GM19397 (cell line): ENCODE results near the gene HOXD12.

Experiments
- ATAC-seq: cut with Tn5 transposase; IDR thresholded peaks from one replicate; pipeline ENCODE4 v1.9.1; 2021; ENCODE audit warnings: mild to moderate bottlenecking, moderate library complexity; ENCODE audit not compliant: unreplicated experiment

HOXD12 gene

DNA sequence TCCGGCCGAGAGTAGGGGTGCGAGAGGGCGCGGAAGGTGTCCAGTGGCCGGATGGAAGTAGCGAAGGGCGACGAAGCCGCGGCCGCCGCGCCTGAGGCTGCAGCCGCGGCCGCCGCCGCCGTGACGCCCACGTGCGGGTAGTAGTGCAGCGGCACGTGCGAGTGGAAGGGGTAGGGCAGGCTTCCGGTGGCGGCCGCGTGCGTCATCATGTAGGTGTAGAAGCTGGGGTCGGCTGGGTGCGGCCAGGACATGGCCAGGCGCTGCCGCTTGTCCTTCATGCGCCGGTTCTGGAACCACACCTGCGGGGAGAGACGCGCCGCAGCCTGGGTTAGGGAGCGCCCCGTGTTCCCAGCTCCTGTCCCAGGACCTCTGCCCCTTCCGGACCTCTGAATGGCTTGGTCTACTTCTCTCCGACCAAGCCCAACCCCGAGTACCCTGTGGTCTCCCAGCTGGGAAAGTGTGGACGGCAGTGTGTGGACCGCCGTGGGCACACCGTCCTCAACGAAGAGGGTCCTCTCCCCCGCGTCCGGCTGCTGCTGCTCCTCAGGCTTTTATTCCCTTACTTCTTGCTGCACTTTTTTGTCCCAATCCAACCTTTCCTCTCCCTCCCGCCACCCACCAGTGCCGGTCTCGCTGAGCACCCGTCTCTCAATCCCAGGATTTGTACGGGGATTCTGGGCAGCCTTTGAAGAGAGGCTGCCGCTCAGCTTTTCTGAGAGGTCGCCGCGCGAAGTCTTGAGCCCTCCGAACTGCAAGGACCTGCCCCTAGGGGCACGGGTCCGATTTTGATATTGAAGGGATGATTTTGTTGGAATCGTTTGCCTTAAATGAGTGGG lies 18.8 kb upstream of the HOXD12 start:
- ATAC-seq = no peak

DNA sequence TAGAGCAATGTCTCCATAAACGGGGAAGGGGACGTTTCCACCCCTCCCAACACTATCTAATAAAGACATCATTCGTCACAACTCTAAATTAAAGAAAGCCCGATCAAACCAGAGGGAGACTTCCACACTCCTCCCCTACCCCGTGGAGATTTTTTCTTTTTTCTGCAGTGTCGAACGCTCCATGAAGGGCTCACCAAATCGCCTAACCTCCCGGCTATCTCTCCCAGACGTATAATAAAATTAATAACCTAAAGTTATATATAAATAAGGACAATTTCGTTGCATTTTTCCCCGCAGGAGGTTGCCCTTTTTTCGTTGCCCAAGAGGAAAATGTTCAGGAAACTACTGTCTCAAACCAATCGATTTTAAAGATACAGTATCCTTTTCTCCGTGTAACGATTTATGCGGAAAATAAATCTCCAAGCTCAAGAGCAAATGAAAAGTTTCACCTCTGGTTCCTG lies 18.2 kb upstream of the HOXD12 start:
- no peak for ATAC-seq

DNA sequence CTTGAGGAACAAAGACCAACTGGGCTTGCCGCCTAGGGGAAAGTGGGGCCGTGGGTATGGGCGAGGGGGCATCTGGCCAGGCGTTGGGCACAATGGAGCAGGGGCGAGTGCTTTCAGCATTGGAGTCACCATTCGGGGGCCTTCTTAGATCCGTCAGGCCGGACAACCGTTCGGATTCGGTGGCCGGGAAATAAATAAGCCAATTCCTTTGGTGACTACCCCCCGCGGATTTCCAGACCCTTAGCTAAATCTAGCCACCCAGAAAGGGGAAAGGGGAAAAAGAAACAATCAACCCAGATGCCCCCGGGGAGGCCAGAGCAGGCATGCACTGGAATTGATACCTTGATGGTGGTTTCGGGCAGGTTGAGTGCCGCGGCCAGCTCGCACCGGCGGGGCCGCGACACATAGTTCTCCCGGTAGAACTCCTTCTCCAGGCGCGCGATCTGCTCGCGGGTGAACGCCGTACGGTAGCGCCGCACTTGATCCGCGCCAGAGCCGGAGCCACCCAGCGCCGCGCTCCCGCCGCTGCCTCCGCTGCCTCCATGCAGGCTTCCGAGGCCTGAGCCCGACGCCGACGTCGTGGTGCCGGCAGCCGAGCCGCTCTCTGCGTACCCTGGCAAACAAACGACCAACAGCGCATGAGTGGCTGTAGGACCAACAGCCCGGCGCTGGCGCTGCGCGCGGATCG lies 17.6 kb upstream of the HOXD12 start:
- no peak for ATAC-seq

DNA sequence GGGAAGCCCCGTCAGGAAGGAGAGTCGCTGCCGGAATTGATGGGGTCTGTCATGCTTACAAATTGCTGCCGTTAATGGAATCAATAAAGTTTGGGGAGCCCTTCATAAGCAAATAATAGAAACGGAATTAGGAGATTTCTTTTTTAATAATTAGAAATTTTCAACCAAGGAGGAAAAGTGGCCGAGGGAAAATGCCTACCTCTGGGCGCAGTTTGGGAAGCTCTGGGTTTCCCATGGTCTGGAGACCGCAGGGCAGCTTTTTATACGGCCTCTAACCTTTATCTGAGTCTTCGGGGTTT lies 17.1 kb upstream of the HOXD12 start:
- no peak for ATAC-seq

DNA sequence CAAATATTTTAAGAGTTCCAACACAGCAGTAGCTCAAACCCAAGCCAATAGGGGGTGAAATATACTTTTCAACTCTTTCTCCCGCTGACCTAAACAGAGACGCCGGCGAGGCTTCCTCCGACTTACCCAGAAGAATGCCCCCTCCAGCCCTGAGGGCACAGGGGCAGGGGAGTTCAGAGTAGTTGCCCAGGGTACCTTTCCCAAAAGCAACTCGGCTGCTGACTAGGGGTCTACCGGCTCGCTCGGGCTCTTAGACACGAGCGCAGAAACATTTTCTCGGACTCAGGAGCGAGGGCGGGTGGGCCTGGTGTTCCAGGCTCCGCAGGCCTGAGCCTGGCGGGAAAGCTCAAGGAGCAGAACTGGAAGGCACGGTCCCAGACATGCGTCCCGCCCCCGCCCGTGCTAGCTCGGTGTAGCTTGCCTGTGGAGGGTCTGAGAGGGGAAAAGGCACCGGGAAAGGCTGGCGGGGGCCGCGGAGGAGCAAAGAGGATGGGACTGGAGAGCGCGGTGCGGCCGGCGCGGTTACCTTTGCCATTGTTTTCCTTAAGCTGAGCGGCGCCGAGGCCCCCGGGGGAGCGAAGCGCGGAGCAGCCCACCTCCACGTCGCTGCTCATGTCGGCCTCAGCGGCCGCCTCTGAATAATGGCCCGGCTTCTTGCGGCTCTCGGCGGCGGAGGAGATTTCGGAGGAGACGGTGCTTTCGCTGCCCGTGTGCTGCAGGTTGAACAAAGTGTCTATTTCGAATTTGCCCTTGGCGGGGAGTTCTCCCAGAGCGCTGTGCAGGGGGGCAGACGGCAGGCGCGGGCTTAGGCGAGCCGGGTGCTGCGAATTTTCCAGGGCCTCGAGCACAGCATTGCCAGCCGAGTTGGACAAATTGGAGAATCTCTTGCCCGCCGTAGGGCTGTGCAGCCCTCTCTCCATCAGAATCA lies 16.5 kb upstream of the HOXD12 start:
- no peak for ATAC-seq

DNA sequence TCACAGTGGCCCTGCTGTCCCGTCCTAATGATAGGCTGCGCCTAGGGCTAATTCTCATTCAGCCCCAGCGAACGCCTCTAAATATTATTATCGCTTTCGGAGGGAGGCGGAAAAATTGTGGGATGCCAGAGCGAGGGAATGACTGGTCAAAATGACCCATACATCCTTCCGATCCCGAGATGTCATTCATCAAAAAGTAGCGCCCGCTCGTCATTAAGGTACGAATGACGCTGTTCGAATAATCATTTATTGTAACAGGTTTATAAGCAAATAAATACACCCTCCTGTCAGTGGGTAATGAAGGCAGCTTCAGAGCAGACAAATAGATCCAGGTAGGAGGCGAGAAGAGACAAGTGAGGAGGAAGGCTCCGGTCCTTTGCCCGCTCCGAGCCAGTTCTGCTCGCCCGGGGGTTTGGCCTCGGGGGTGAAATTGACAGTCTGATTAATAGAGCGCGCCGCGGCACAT lies 15.8 kb upstream of the HOXD12 start, which contains the start of gene EVX2:
EVX2 (minus strand) TSS at position 167 of the 466 bp plus-strand sequence. CDS start 186 bp downstream, outside the sequence.
- no peak for ATAC-seq

DNA sequence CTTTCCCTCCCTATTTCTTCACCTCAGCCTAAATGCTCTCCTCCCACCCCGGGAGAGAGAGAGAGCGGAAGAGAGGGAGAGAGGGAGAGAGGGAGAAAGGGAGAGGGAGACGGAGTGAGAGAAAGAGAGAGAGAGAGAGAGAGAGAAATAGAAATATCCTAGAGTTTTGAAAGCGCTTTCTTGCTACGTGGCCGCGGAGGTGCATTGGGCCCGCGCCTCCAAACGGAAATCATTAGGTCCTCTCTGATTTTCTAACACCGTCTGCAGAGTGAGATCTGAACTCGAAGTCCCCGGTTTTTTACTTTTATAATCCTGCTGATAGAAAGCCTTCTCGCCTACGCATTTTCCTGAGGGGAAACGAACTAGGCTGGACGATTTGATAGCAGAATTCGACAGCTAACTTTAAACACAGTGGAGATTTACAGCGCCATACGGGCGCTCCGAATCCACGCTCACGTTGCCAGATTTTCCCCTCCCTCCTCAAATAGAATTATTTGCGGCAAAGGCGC lies 14.9 kb upstream of the HOXD12 start:
- no peak for ATAC-seq

DNA sequence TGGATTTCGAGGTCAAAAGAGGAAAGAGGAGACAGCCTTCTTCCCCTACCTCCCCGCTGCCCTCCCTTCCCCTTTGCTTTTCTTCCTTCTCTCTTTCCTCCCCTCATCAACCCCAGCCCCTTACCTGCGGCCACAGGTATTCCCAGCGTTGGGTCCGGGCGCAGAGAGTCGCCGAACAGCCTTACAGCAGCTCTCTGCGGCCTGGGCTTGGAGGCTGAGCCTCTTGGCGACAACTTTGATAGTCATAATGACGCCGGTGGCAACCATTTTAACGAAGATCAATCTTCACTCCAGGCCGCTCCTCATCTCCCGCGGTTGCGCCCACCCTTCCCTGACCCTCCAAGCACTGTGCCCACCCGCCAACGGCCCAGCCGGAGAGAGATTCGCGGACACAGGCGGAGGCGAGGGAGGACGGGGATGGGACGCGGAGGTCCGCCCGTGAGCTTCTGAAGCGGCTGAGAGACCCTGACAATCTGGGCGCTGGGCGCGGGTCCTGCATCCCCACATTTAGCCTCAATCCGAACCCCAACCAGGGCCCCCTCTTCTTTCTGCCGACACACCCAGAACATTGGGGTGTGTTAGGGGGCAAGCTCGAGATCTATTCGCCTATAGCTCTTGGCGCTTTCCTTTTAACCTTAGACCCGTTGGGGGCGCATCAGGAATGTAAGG lies 14.3 kb upstream of the HOXD12 start:
- ATAC-seq = no peak

DNA sequence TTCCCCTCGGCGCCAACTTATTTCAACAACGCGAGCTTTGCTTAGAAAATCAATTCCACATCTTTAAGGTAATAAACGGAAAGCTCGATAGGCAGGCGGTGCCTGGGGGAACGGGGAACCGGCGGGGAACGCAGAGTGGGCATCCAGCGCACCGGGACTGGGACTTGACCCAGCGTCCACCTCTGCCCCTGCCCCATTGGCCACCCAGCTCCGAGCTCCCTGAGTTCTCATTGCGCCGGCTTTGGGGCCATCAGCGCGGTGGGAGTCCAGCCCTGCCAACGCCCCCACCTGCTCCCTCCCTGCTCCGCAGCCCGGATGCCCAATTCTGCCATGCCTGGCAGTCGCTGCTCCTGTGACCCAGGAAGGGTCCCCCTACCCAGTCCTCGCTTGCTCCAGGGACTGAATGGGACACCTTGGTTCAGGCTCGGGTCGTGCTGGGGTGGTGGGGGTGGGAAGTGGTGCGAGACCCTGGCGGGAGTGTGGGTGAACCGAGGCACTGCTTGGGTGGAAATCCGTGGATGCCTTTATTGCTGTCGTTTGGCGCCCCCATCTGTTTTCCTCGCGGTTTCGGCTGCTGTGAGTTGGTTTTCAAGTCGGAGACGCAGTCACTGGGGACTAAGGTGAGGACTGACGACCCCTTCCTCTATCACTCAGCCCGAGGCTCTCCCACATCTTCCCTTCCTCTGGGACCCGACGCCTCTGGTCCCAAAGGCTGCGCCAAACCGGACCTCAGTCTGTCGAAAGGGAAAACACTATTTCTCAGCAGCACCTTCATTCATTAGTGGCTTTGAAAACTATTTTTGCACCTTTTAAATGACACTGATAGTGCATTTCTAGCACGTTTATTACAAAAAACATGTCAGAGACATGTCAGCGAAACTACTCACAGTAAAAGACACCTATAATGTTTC lies 13.5 kb upstream of the HOXD12 start:
- no peak for ATAC-seq

DNA sequence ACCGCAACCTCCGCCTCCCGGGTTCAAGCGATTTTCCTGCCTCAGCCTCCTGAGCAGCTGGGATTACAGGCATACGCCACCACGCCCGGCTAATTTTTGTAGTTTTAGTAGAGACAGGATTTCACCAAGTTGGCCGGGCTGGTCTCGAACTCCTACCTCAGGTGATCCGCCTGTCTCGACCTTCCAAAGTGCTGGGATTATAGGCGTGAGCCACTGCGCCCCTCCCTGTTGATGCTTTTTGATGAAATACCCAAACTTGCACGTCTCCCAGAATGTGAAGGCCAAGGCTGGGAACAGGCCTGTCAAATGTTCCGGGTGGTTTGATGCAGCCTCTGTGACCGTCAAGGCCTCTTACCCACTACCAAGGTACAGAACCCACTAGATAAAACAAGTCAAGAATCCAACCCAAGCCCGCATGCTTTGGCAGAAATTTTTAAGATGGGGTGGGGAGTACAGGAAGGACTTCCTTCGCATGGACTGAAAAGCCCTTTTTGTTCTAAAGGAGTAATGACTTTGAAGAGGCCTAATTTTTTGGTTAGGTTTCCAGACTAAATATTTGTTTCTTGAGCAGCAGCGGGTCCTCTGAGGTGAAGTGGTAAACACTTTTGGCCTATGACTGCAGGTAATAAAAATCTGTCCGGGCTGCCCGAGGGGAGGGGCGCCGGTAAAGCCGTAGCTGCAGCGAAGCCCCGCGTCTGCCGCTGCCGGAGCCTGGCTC lies 12.1 kb upstream of the HOXD12 start:
- no peak for ATAC-seq

DNA sequence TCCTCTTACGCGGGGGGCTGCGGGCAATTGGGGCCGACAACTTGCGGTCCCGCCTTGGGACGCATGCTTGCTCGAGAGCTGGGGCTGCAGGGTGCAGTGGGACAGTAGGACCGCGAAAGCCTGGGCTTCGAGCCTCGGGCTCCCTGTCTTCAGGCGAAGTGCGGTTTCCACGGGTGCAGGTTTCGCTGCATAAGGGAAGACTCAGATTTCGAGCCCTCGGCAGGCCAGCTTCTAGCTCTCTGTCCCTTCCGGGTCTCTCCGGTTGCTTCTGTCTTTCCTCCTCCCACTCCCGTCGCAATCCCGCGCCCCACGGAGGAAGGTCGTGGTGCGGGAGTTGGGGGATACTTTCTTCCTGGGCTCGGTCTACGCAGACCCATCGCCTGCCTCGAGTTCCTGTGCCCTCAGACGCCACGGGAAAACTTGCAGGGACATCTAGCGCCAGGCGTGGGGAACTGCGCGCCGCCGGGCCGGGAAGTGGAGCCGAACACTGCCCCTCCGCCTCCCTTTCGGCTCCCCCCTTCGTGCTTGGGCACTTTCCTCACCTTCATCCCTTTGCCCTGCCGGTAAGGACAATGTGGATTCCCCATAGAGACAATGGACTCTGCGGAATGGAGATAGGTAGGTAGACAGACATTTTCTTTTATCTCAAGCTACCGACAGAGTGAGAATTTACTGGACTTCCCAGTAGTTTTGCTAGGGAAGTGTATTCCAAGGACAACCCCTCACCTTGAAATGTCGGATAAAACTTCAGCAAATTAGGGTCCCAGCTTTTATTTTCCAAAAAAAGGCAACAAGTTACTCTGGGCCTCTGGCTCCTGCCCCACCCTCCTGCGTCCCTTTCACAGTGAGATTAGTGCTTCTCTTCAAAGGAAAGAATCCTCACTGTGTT lies 11.3 kb upstream of the HOXD12 start:
- ATAC-seq = no peak

DNA sequence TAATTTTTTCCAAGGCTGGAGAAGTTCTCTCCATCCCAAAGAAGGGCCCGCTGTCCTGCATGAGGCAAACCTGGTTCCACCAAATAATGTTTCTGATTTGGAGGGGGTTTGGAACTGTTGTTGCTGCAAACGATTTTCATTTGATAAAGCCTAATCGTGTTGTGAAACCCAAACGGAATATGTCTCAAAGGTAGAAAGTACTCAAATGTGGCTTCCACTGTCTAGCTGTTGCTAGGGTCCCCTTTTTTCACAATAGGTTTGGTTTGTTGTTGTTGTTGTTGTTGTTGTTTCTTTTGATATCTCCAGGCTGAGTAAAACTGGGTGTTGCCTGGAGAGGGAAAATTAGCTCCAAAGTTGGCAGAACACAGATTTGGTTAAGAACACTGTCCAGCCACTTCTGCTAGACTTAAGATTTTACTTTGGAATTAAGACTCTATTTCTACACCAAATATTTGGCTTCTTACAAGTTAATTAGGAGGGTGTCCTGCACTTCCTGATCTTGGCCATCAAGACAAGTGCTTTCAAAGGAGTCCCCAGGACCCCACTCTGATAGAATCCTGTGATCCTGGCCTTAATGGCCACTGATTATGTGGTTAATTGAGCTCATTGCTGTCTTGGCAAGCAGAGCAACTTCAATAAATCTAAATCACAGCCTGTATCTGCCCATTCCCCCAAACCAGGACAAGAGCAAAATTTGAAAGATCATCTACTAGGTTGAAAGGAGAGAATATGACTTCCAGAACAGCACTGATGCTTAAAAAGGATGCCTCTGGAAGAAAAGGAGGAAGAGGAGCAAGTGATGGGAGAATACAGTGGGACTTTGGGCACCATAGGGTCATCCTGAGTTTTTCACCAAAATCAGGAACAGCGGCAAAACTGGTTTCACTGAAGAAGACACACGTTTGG lies 10.4 kb upstream of the HOXD12 start:
- ATAC-seq = no peak

DNA sequence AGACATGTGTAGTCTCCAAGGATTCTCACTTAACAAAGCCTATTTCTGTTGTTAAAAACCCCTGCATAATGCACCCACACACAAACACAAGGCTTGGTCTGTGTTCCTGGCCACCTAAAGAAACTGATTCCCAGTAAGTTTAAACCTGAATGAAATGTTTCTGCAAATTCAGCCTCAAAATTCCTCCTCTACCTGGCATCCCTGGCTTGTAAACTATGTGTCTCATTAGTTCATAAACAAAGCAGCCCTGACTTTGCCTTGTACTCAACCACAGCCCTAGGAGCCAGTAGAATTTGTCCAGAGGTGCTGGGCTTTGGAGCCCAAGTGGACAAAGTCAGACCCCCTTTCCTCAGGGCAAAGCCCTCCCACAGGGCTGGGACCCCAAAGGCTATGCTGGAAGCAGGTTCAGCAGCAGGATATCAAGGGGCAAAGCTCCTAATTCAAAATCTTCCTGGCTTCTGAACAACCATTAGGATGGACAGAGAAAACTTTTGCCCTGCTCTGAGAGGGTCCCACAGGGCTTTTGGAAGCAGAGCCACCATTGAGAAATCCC lies 9.7 kb upstream of the HOXD12 start:
- ATAC-seq = no peak

DNA sequence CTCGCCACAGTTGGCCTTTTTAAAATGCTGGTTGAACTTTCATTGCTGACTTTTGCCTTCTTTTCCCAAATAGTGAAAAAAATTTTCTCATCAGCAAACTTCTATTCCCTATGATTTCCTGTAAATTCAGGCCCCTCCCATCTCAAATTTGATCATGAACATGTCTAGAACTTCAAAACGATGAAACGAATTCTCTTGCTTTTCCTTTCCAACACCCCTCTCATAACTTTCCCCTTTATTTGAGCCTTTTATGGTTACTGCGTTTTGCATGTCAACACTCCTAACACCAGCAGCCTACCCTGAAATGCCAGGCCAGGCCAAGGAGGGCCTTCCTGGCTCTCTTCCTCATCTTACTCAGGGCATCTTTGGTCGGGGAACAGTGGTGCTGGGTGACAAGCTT lies 8.7 kb upstream of the HOXD12 start:
- no peak for ATAC-seq

DNA sequence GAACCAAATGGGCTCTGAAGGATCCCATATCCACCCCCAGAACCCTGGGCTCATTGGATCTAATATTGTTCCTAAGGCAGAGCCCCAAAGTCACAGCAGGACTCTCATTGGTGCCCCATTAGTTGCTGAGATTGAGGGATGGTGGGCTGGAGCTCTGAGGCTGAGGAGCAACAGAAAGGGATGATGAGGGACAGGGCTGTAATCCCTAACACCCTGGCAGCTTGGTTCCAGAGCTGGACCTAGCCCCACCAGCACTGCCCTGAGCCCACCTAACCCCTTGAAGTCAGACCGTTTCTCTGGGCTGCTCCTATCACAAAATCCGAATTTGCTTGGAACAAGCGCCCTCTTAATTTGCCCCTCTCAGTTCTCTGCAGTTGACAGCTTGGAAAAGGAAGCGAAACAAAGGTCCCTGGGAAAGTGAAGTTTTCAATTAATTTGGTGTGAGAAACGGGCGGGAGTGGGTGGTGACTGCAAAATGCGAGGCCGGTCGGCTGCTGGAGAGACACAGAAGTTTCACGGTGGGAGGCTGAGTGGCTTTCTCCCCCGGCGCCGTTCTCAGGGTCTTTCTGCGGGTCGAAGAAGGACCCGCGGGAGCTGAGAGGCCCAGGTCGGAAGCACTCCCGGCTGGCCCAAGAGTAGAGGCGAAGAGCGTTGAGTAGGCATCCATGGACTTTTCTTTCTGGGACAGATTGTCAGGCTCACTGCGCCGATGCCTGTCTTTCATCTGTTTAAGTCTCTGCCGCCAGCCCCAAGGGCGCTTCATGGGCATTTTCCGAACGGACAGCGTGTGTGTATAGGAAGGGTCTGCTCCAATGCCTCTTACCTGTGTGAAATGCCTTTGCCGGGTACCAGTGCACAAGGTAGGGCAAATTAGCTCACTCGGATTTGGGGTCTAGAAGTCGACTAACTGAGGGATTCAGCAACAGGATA lies 8.0 kb upstream of the HOXD12 start:
- no peak for ATAC-seq
